Measurements from ENCODE around the gene LONP2.
"Not testable (repeated sequence)": the region's sequence is repeated elsewhere in the genome, so short reads cannot be mapped to it uniquely, and the experiment has no call there.

The LONP2 gene

GRCh38 chr16:48282636-48283263 lies 38.6 kb downstream of the LONP2 start:
- in situ Hi-C loops (cut with MboI; ENCODE audit: low sequenced_read_pairs), result no loop called here

GRCh38 chr16:48284772-48285409 lies 40.8 kb downstream of the LONP2 start:
- in situ Hi-C loops (cut with MboI; ENCODE audit: low sequenced_read_pairs), result no loop called here

GRCh38 chr16:48287239-48287638 lies 43.1 kb downstream of the LONP2 start:
- in situ Hi-C loops (cut with MboI; ENCODE audit: low sequenced_read_pairs), result no loop called here

- in situ Hi-C loops (cut with MboI; ENCODE audit: low sequenced_read_pairs), result no loop called here
These were observed 47.2 kb downstream of the LONP2 start for GRCh38 chr16:48291303-48291702.

- in situ Hi-C loops (cut with MboI; ENCODE audit: low sequenced_read_pairs), result no loop called here
These were observed 47.7 kb downstream of the LONP2 start for GRCh38 chr16:48291754-48292153.

- in situ Hi-C loops (cut with MboI; ENCODE audit: low sequenced_read_pairs), result no loop called here
These were observed 48.4 kb downstream of the LONP2 start for GRCh38 chr16:48292452-48292851.

- in situ Hi-C loops (cut with MboI; ENCODE audit: low sequenced_read_pairs), result no loop called here
These were observed 50.6 kb downstream of the LONP2 start for GRCh38 chr16:48294724-48295123.

GRCh38 chr16:48295488-48296281 lies 51.6 kb downstream of the LONP2 start:
- in situ Hi-C loops (cut with MboI; ENCODE audit: low sequenced_read_pairs), result no loop called here

- in situ Hi-C loops (cut with MboI; ENCODE audit: low sequenced_read_pairs), result no loop called here
These were observed 55.4 kb downstream of the LONP2 start for GRCh38 chr16:48299471-48299870.

GRCh38 chr16:48300391-48300856 lies 56.3 kb downstream of the LONP2 start:
- in situ Hi-C loops (cut with MboI; ENCODE audit: low sequenced_read_pairs), result no loop called here

- in situ Hi-C loops (cut with MboI; ENCODE audit: low sequenced_read_pairs), result no loop called here
These were observed 64.4 kb downstream of the LONP2 start for GRCh38 chr16:48308535-48308934.

GRCh38 chr16:48310908-48311641 lies 67.0 kb downstream of the LONP2 start:
- in situ Hi-C loops (cut with MboI; ENCODE audit: low sequenced_read_pairs), result no loop called here

- in situ Hi-C loops (cut with MboI; ENCODE audit: low sequenced_read_pairs), result not testable (repeated sequence)
These were observed 69.8 kb downstream of the LONP2 start for GRCh38 chr16:48313905-48314304.

GRCh38 chr16:48317026-48317425 lies 72.9 kb downstream of the LONP2 start:
- in situ Hi-C loops (cut with MboI; ENCODE audit: low sequenced_read_pairs), result no loop called here

- in situ Hi-C loops (cut with MboI; ENCODE audit: low sequenced_read_pairs), result no loop called here
These were observed 73.7 kb downstream of the LONP2 start for GRCh38 chr16:48317614-48318315.

GRCh38 chr16:48318630-48319029 lies 74.5 kb downstream of the LONP2 start:
- in situ Hi-C loops (cut with MboI; ENCODE audit: low sequenced_read_pairs), result no loop called here

- in situ Hi-C loops (cut with MboI; ENCODE audit: low sequenced_read_pairs), result no loop called here
These were observed 77.4 kb downstream of the LONP2 start for GRCh38 chr16:48321317-48322036.

GRCh38 chr16:48323783-48324775 lies 80.0 kb downstream of the LONP2 start:
- in situ Hi-C loops (cut with MboI; ENCODE audit: low sequenced_read_pairs), result no loop called here

GRCh38 chr16:48326915-48327314 lies 82.8 kb downstream of the LONP2 start:
- in situ Hi-C loops (cut with MboI; ENCODE audit: low sequenced_read_pairs), result no loop called here
